ENCODE results near the gene ABCB9.

- no peak for TF ChIP-seq POLR2A (IDR thresholded peaks at IDR 0.05; ENCODE audit: low read depth)
- no peak for TF ChIP-seq POLR2AphosphoS5 (IDR thresholded peaks at IDR 0.05)
- TF ChIP-seq CTCF (IDR thresholded peaks at IDR 0.05), result no peak
- no peak for TF ChIP-seq EP300 (IDR thresholded peaks at IDR 0.05)
Observed at GRCh38 chr12:122989874-122990419, 23.7 kb upstream of the ABCB9 start.

All from esophagus muscularis mucosa (tissue), 4 donors.